SH-SY5Y (cell line): ENCODE measurements around the gene NEK6.

Experiments
- GATA2 ChIP-seq: IDR thresholded peaks from 2 replicates; pipeline ENCODE4 v1.6.1; 2011; ENCODE audit warnings: mild to moderate bottlenecking, low read depth, low read length
- GATA3 ChIP-seq: IDR thresholded peaks from 2 replicates; pipeline ENCODE4 v1.6.1; 2011; ENCODE audit warnings: low read depth, mild to moderate bottlenecking, low read length, moderate library complexity

Gene NEK6

GRCh38 chr9:124274738-124275137 lies 17.0 kb downstream of the NEK6 start:
- TF ChIP-seq GATA2 (no peak), GATA3 (no peak)

DNA sequence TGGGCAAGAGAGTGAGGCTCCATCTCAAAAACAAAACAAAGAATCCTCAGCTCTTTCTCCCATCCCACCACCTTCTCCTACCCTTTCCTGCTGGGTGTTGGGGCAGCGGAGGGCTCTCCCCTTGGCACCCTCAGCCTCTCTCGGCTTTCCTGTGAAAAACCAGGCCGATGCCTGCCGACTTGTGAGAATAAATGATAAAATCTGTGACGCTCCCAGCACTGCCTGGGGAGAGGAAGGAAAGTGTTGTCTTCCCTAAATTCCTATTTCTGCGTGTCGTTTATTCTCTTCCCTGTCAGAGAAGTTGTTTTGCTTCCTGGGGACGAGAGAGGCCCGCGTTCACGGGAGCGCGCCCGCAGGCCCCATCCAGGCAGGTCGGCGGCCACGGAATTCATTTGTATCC lies 19.7 kb downstream of the NEK6 start:
- TF ChIP-seq GATA2: no peak
- no peak for TF ChIP-seq GATA3

GRCh38 chr9:124278054-124278540 lies 20.3 kb downstream of the NEK6 start:
- no peak for TF ChIP-seq GATA3
- TF ChIP-seq GATA2: no peak

DNA sequence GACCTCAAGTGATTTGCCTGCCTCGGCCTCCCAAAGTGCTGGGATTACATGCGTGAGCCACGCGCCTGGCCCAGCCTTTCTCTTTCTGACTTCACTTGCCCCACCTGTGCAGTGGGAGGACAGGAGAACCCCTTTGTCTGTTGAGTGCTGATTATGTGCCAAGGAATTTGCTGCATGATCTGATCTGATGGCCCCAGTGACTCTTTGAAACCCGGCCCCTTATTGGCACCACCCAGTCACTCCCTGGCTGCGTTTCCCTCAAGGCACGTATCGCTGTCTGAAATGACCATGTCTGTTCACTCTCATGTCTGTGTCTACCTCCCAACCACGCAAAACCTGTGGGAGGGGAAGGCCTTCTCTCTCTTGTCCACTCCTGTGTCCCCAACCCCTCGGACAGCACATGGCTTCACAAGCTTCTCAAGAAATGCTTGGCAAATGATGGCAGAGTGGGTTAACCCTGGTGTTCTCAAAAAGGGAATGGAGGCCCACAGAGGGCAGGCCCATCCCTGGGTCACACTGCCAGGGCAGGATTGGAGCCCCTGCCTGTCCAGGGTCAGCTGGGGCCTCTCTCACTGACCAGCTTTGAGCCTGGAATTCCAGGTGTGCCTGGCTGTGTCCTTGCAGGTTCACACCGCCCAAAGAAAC lies 21.9 kb downstream of the NEK6 start:
- TF ChIP-seq GATA2 (no peak), GATA3 (no peak)

DNA sequence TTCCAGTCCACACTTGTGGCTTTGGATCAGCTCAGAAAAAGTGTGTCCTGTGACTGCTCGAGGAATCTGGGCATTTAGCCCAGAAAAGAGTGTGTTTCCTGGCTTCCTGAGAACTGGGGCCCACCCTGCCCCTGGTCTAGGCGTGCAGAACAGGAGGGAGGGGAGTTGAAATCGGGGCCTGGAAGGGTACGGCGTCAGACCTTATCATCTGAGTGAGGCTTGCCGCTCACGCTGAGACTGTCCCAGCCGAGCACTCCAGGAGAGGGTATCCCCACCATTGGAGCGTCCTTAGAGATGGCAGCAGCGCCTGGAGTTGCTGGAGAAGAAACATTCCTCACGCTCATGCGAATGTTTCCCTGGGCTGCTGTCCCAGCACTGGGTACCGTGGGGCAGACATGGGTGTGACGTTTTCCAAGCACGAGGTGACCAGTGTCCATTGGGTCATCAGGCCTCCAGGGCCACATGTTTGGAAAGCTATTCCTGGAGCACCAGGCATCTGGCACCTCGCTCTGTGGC lies 22.5 kb downstream of the NEK6 start:
- TF ChIP-seq GATA2: no peak
- no peak for TF ChIP-seq GATA3

DNA sequence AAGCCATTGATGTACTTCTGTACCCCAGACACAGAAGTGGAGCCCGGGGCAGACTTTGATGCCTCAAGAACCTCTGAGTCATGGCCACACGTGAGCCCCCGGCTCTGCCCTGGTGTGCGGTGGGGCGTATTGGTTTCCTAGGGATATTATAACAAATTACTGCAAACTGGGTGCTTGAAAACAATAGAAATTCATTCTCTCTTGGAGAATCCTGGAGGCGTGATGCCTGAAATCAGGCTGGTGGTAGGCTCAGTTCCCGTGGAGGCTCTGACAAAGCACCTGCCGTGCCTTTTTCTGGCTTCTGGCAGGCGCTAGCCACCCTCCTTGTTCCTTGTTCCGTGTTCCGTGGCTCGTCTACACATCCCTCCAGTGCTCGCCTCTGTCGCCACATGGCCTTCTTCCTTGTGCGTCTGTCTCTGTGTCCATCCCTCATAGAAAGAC lies 24.2 kb downstream of the NEK6 start:
- TF ChIP-seq GATA2: no peak
- no peak for TF ChIP-seq GATA3

GRCh38 chr9:124282442-124283227 lies 24.9 kb downstream of the NEK6 start:
- TF ChIP-seq GATA2 (no peak), GATA3 (no peak)

GRCh38 chr9:124283228-124283814 lies 25.6 kb downstream of the NEK6 start:
- TF ChIP-seq GATA2 (no peak), GATA3 (no peak)

DNA sequence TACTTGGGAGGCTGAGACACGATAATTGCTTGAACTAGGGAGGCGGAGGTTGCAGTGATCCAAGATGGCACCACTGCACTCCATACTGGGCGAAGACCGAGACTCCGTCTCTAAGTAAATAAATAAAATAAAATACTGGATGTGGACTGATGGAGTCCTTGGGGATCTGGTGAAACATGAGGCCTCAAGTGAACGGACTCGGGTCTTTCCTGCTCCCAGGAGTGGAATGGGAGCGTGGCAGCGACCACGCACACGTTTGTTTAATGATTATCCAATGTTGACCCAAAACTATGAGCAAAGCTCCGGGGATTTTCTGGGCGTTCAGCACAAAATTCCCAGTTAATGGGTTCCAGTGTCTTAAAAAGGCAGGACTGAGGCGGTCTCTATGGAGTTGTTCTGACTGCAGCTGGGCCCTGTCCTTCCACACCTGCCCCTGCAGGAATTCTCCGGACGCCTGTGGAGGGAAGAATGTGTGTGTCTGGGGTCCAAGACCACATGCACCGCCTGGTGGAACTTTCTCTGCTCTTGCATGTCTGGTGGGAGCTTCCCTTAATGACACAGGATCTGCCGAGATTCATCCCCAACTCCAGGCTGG lies 26.6 kb downstream of the NEK6 start:
- TF ChIP-seq GATA2 (no peak), GATA3 (no peak)

DNA sequence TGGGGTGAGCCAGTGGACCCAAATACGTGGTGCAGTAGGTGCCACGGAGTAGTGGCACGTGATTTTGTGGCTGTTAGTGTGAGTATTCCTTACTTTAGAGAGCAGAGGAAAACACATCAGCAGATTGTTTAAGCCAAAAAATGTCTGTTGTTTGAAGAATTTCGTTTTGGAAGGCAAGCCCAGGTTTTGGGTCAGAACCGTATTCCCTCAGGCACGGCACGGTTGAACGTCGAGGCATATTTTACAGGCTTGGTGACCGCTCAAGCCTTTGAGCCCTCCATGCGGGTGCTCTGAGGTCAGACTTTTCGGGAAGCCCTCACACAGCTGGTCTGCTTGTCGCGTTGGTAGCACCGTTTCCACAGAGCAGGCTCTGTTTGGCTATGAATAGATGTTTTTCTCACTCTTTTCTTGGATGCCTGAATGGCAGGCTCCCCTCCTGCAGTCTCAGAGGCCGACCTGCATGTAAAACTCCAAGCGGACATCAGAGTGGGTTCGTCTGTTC lies 27.2 kb downstream of the NEK6 start:
- TF ChIP-seq GATA3: no peak
- TF ChIP-seq GATA2: no peak

GRCh38 chr9:124285490-124285889 lies 27.7 kb downstream of the NEK6 start:
- TF ChIP-seq GATA2 (no peak), GATA3 (no peak)

DNA sequence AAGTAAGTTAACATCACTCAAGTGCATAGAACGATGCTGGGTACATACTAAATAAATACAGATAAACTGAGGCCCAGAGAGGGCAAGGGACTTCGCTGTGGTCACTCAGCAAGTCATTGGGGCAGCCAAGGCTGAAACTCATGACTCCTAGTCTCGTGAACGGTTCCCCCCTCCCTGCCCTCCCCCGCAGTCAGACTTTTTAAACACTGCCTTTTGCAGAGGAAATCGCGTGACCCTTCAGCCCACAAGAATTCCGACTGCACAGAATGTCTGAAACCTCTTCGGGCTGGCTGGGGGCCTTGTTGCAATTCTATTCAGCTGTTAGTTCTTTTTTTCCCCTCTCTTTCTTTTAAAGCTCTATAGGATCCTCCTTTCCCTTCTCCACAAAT lies 28.1 kb downstream of the NEK6 start:
- TF ChIP-seq GATA2: no peak
- TF ChIP-seq GATA3: no peak

DNA sequence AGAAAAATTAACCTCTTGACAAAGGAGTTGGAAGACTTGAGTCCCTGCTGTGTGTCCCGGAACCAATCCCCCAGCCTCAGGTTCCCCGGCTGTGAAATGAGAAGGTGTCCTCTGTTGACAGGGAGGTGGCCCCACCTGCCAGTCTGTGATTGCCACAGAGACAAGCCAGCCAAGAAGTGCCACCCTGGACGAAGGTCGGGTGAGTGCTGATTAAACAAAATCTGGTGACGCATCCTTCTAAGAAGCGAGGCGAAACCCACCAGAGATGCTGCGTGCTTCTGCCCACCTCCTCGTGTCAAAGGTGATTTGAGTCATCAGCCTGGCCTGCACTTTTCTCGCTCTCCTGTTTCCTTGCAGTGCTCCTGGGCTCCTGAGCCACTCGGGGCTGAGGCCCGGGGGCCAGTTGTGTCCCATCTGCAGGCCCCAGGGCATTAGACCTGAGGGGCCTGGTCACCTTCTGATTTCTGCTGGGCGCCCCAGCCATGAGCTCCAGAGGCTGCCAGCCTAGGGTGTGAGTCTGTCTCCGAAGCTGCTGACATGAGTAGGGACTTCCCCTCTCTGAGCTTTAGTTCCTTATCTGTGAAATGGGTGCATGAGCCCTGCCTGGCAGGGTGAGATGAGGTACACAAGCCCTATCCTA lies 28.7 kb downstream of the NEK6 start:
- no peak for TF ChIP-seq GATA3
- TF ChIP-seq GATA2: no peak

GRCh38 chr9:124290053-124290591 lies 32.4 kb downstream of the NEK6 start:
- no peak for TF ChIP-seq GATA2
- TF ChIP-seq GATA3: no peak

GRCh38 chr9:124290743-124291554 lies 33.2 kb downstream of the NEK6 start:
- no peak for TF ChIP-seq GATA2
- TF ChIP-seq GATA3: no peak
